GM12864 (cell line): Measurements from ENCODE around the gene GALNTL6.

Experiments
- DNase-seq: peaks from one replicate; pipeline ENCODE4 v3.0.0-alpha.2; 2011; ENCODE audit warnings: low read depth
- H3K4me3 ChIP-seq: 2 replicates; pipeline ENCODE4 v1.5.1; 2011; ENCODE audit warnings: mild to moderate bottlenecking, low read depth, low read length, control low read depth
- CTCF ChIP-seq: IDR thresholded peaks from 2 replicates; pipeline ENCODE4 v1.5.1; 2011; ENCODE audit warnings: low read depth, mild to moderate bottlenecking, moderate library complexity, low read length, control low read depth, inconsistent platforms; ENCODE audit errors: missing control alignments

GALNTL6 gene

DNA sequence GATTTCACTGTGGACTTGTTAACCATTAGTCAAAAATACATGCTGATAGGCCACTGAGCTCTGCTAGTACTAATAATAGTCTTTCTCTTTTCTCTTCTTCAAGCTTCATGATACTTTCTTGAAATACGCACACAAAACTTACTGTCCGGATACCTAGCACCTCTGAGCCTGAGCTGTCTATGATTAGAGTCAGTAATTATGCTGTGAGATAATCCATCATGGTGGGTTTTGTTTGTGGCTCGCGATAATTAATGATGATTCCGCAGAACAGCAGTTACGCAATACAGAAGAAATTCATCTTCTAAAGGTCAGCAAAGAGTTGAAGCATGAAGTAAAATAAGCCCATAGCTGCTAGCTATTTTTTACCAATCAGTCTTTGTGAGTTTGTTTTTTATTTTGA, 843.9 kb downstream of the GALNTL6 start:
- TF ChIP-seq CTCF: no peak
- no peak for DNase-seq
- no peak overlapping the region for H3K4me3 ChIP-seq

DNA sequence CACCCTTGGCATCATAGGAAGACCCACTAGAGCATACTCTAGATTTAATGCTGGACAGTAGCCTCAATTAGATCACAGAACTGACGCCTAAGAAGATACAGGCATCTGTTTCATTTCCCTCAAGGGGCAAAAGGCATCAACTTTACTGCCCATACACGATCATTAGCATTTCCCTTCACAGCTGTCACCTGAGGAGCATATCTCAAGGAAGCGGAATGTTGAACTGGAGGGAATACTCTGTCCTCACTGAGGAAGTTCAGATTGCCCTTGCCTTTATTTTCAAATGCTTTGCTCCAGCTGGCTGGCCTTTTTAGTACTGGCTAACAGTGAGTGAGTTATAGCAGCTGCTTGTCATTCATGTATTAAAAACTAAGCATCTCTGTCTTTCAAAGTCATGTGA, 847.0 kb downstream of the GALNTL6 start:
- no peak for DNase-seq
- TF ChIP-seq CTCF: no peak
- no peak overlapping the region for H3K4me3 ChIP-seq

DNA sequence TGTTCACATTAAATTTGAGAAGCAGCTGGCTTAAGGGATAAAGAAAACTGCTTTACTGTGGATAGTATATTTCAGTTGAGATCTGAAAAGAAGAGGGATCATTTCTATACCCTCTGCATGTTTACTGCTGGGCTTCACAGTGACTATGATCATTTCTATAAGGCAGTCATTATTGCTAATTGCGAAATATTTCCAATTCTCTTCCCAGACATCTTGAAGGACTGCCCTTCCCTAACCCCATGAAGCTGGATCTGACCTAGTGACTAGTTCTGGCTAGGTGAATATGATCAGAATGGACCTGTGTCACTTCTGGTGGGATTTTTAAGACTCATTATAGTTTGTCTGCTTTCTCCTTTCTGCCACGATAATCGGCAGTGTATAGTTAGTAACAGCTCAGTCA, 848.9 kb downstream of the GALNTL6 start:
- no peak for TF ChIP-seq CTCF
- DNase-seq: no peak
- no peak overlapping the region for H3K4me3 ChIP-seq

GRCh38 chr4:172666711-172667368, 853.6 kb downstream of the GALNTL6 start:
- H3K4me3 ChIP-seq: no peak overlapping the region
- TF ChIP-seq CTCF: no peak
- DNase-seq: no peak

DNA sequence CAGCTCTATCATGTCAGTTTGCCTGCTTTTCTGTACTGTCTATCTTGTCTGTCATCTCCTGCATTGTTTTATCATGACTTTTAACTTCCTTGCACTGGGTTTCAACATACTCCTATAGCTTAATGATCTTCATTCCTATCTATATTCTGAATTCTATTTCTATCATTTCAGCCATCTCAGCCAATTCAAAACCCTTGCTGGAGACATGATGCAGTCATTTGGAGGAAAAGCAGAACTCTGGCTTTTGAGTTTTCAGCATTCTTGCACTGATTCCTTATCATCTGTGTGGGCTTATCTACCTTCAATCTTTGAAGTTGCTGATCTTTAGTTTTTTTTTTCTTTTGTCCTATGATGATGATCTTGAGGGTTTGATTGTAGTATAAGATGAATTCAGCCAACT, 861.6 kb downstream of the GALNTL6 start:
- no peak for DNase-seq
- no peak for TF ChIP-seq CTCF
- no peak overlapping the region for H3K4me3 ChIP-seq

- DNase-seq: no peak
- no peak for TF ChIP-seq CTCF
- no peak overlapping the region for H3K4me3 ChIP-seq
Observed at GRCh38 chr4:172675232-172675631, 862.0 kb downstream of the GALNTL6 start.

DNA sequence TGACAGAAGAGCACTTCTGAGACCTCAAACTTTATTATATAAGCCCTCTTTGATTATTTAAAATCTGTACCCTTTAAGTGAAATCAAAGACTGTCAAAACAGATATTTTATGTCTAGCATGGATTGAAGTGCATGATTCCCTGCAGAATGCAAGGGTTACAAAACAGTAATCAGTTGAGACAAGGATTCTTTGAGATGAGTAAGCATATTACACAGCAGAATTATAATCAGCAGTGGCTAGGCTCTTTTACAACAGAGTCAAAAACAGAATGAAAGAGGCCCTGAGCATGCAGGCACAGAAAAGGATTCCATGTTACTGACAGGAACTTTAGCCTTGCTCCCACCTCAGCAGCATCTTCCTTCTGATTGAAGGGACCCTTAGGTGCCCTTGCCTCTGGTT, 867.5 kb downstream of the GALNTL6 start:
- DNase-seq: no peak
- TF ChIP-seq CTCF: no peak
- no peak overlapping the region for H3K4me3 ChIP-seq
